ENCODE results near the gene LCLAT1. TPM values are rescaled to one million over a fixed set of nuclear protein-coding genes. Genes with fewer than 3 reads are reported as not detected.

LCLAT1 gene
- total RNA-seq, 1 donor from 2014 or later, result 31.4 TPM

GRCh38 chr2:30434708-30435107 lies 12.3 kb upstream of the LCLAT1 start:
- DNase-seq, result no peak
- no peak overlapping the region for H3K4me3 Mint-ChIP-seq
- H3K9me3 Mint-ChIP-seq, result no peaks in the 10 kb centered on the region
- peaks cover 14% of the 10 kb centered on the region for H3K4me1 Mint-ChIP-seq
- intact Hi-C loops (cut with micrococcal nuclease), result no loop called here
- H3K36me3 Mint-ChIP-seq (ENCODE audit: low read depth), result no peaks in the 10 kb centered on the region
- no peak overlapping the region for H3K27ac Mint-ChIP-seq
- no peaks in the 10 kb centered on the region for H3K27me3 Mint-ChIP-seq

- Mint-ChIP-seq H3K27me3 (no peaks in the 10 kb centered on the region), H3K9me3 (no peaks in the 10 kb centered on the region), H3K27ac (peak overlapping the region; percentile 13), H3K36me3 (ENCODE audit: low read depth) (no peaks in the 10 kb centered on the region), H3K4me3 (no peak overlapping the region), H3K4me1 (peaks cover 14% of the 10 kb centered on the region)
- no peak for DNase-seq
- intact Hi-C loops (cut with micrococcal nuclease), result no loop called here
These were observed 10.1 kb upstream of the LCLAT1 start for GRCh38 chr2:30436859-30437435.

GRCh38 chr2:30437809-30438548 lies 9.1 kb upstream of the LCLAT1 start:
- H3K9me3 Mint-ChIP-seq, result no peaks in the 10 kb centered on the region
- H3K4me3 Mint-ChIP-seq, result no peak overlapping the region
- H3K27ac Mint-ChIP-seq, result no peak overlapping the region
- peaks cover 13% of the 10 kb centered on the region for H3K4me1 Mint-ChIP-seq
- no peak for DNase-seq
- intact Hi-C loops (cut with micrococcal nuclease), result no loop called here
- H3K27me3 Mint-ChIP-seq, result no peaks in the 10 kb centered on the region
- H3K36me3 Mint-ChIP-seq (ENCODE audit: low read depth), result no peaks in the 10 kb centered on the region

GRCh38 chr2:30439296-30439695 lies 7.8 kb upstream of the LCLAT1 start:
- H3K9me3 Mint-ChIP-seq, result no peaks in the 10 kb centered on the region
- intact Hi-C loops (cut with micrococcal nuclease), result no loop called here
- H3K36me3 Mint-ChIP-seq (ENCODE audit: low read depth), result no peaks in the 10 kb centered on the region
- no peak overlapping the region for H3K27ac Mint-ChIP-seq
- H3K4me3 Mint-ChIP-seq, result no peak overlapping the region
- no peaks in the 10 kb centered on the region for H3K27me3 Mint-ChIP-seq
- peaks cover 16% of the 10 kb centered on the region for H3K4me1 Mint-ChIP-seq
- no peak for DNase-seq

GRCh38 chr2:30439879-30440278 lies 7.2 kb upstream of the LCLAT1 start:
- no peaks in the 10 kb centered on the region for H3K36me3 Mint-ChIP-seq (ENCODE audit: low read depth)
- no peaks in the 10 kb centered on the region for H3K9me3 Mint-ChIP-seq
- H3K27ac Mint-ChIP-seq, result no peak overlapping the region
- H3K4me1 Mint-ChIP-seq, result peaks cover 16% of the 10 kb centered on the region
- intact Hi-C loops (cut with micrococcal nuclease), result no loop called here
- DNase-seq, result no peak
- no peak overlapping the region for H3K4me3 Mint-ChIP-seq
- H3K27me3 Mint-ChIP-seq, result no peaks in the 10 kb centered on the region

GRCh38 chr2:30441023-30441422 lies 6.0 kb upstream of the LCLAT1 start:
- peaks cover 16% of the 10 kb centered on the region for H3K4me1 Mint-ChIP-seq
- H3K27ac Mint-ChIP-seq, result no peak overlapping the region
- intact Hi-C loops (cut with micrococcal nuclease), result no loop called here
- H3K36me3 Mint-ChIP-seq (ENCODE audit: low read depth), result no peaks in the 10 kb centered on the region
- H3K4me3 Mint-ChIP-seq, result no peak overlapping the region
- no peaks in the 10 kb centered on the region for H3K9me3 Mint-ChIP-seq
- H3K27me3 Mint-ChIP-seq, result no peaks in the 10 kb centered on the region
- DNase-seq, result no peak

- intact Hi-C loops (cut with micrococcal nuclease), result no loop called here
- H3K9me3 Mint-ChIP-seq, result no peaks in the 10 kb centered on the region
- no peak for DNase-seq
- H3K27ac Mint-ChIP-seq, result peak overlapping the region; percentile 2
- peaks cover 2% of the 10 kb centered on the region for H3K36me3 Mint-ChIP-seq (ENCODE audit: low read depth)
- H3K4me3 Mint-ChIP-seq, result no peak overlapping the region
- peaks cover 18% of the 10 kb centered on the region for H3K4me1 Mint-ChIP-seq
- no peaks in the 10 kb centered on the region for H3K27me3 Mint-ChIP-seq
These were observed 4.0 kb upstream of the LCLAT1 start for GRCh38 chr2:30443081-30443480.

- H3K4me1 Mint-ChIP-seq, result peaks cover 23% of the 10 kb centered on the region
- H3K4me3 Mint-ChIP-seq, result no peak overlapping the region
- H3K27me3 Mint-ChIP-seq, result no peaks in the 10 kb centered on the region
- no peak overlapping the region for H3K27ac Mint-ChIP-seq
- H3K9me3 Mint-ChIP-seq, result no peaks in the 10 kb centered on the region
- H3K36me3 Mint-ChIP-seq (ENCODE audit: low read depth), result peaks cover 5% of the 10 kb centered on the region
- intact Hi-C loops (cut with micrococcal nuclease), result no loop called here
- DNase-seq, result no peak
These were observed 2.8 kb upstream of the LCLAT1 start for GRCh38 chr2:30444273-30444672.

- peaks cover 9% of the 10 kb centered on the region for H3K36me3 Mint-ChIP-seq (ENCODE audit: low read depth)
- peaks cover 26% of the 10 kb centered on the region for H3K4me1 Mint-ChIP-seq
- H3K27ac Mint-ChIP-seq, result no peak overlapping the region
- H3K9me3 Mint-ChIP-seq, result no peaks in the 10 kb centered on the region
- intact Hi-C loops (cut with micrococcal nuclease), result loop anchor here (5.0 kb wide), 1 partner anchor 33 kb away; no protein-coding TSS in a partner anchor
- H3K27me3 Mint-ChIP-seq, result no peaks in the 10 kb centered on the region
- no peak overlapping the region for H3K4me3 Mint-ChIP-seq
- DNase-seq, result no peak
These were observed 1.7 kb upstream of the LCLAT1 start for GRCh38 chr2:30445266-30445821.

GRCh38 chr2:30446602-30447148 lies 371 bp upstream of the LCLAT1 start:
- Mint-ChIP-seq H3K4me3 (peak overlapping the region; percentile 85), H3K27me3 (no peaks in the 10 kb centered on the region), H3K4me1 (peaks cover 26% of the 10 kb centered on the region), H3K9me3 (no peaks in the 10 kb centered on the region), H3K27ac (peak overlapping the region; percentile 97), H3K36me3 (ENCODE audit: low read depth) (peaks cover 16% of the 10 kb centered on the region)
- intact Hi-C loops (cut with micrococcal nuclease), result loop anchor here (1.0 to 5.0 kb wide), 6 partner anchors 18 to 212 kb away; no protein-coding TSS in a partner anchor
- peak; percentile 64 for DNase-seq

- no peaks in the 10 kb centered on the region for H3K9me3 Mint-ChIP-seq
These were observed 1.3 kb downstream of the LCLAT1 start for GRCh38 chr2:30448308-30448707.

GRCh38 chr2:30448866-30449265 lies 1.8 kb downstream of the LCLAT1 start:
- Mint-ChIP-seq H3K27ac (peak overlapping the region; percentile 97), H3K36me3 (ENCODE audit: low read depth) (peaks cover 16% of the 10 kb centered on the region), H3K4me1 (peaks cover 21% of the 10 kb centered on the region), H3K9me3 (no peaks in the 10 kb centered on the region), H3K27me3 (no peaks in the 10 kb centered on the region), H3K4me3 (peak overlapping the region; percentile 85)
- intact Hi-C loops (cut with micrococcal nuclease), result loop anchor here (5.0 kb wide), 1 partner anchor 37 kb away; no protein-coding TSS in a partner anchor
- DNase-seq, result no peak

More at GRCh38 chr2:30448308-30448707, 1.3 kb downstream of the LCLAT1 start:
- Mint-ChIP-seq H3K27me3 (no peaks in the 10 kb centered on the region), H3K27ac (peak overlapping the region; percentile 97), H3K4me3 (peak overlapping the region; percentile 85), H3K36me3 (ENCODE audit: low read depth) (peaks cover 16% of the 10 kb centered on the region), H3K4me1 (peaks cover 22% of the 10 kb centered on the region)
- DNase-seq, result no peak
- intact Hi-C loops (cut with micrococcal nuclease), result loop anchor here (5.0 kb wide), 1 partner anchor 36 kb away; no protein-coding TSS in a partner anchor

- no peaks in the 10 kb centered on the region for H3K9me3 Mint-ChIP-seq
- DNase-seq, result no peak
- intact Hi-C loops (cut with micrococcal nuclease), result no loop called here
- H3K27ac Mint-ChIP-seq, result no peak overlapping the region
- no peak overlapping the region for H3K4me3 Mint-ChIP-seq
- H3K4me1 Mint-ChIP-seq, result peaks cover 24% of the 10 kb centered on the region
- no peaks in the 10 kb centered on the region for H3K27me3 Mint-ChIP-seq
- H3K36me3 Mint-ChIP-seq (ENCODE audit: low read depth), result peaks cover 18% of the 10 kb centered on the region
These were observed 3.0 kb downstream of the LCLAT1 start for GRCh38 chr2:30450025-30450424.

- Mint-ChIP-seq H3K4me3 (no peak overlapping the region), H3K9me3 (no peaks in the 10 kb centered on the region), H3K27ac (no peak overlapping the region), H3K27me3 (no peaks in the 10 kb centered on the region), H3K36me3 (ENCODE audit: low read depth) (peaks cover 16% of the 10 kb centered on the region), H3K4me1 (peaks cover 25% of the 10 kb centered on the region)
- DNase-seq, result no peak
- intact Hi-C loops (cut with micrococcal nuclease), result no loop called here
These were observed 6.5 kb downstream of the LCLAT1 start for GRCh38 chr2:30453498-30453897.
